Stomach (tissue), 4 donors: ENCODE data around the gene CACNA2D3.

Experiments used
- CTCF ChIP-seq, 7 experiments: fragments of 450-650 bp in 4 of 7; fragments of 200-600 bp in 3 of 7; sonication (generic) in 3 of 7; IDR thresholded peaks; one replicate each; pipeline ENCODE4 v1.5.1; 2016 to 2019; ENCODE audit warnings: antibody characterized with exemption in 7 of 7, control low read depth in 2 of 7, mild to moderate bottlenecking in 1 of 7
- POLR2AphosphoS5 ChIP-seq, 3 donors: sonication (generic); formaldehyde crosslinking; IDR thresholded peaks; one replicate each; pipeline ENCODE4 v1.6.1; 2016; ENCODE audit warnings: antibody characterized with exemption in 3 of 3

- TF ChIP-seq POLR2AphosphoS5 (IDR thresholded peaks at IDR 0.05) (no peak), CTCF (IDR thresholded peaks at IDR 0.05) (no peak)
These were observed 408.6 kb downstream of the CACNA2D3 start for GRCh38 chr3:54530944-54531343.
